ENCODE measurements around the gene GCDH. TPM values are rescaled to one million over a fixed set of nuclear protein-coding genes. Genes with fewer than 3 reads are reported as not detected.
A peak's percentile ranks its signal among the peaks of the same experiment; 100 is the strongest.

The GCDH gene
- total and polyA plus RNA-seq, 2 of the 8 experiments (the other 6 are each of a cell fraction or from before 2014, with no cell fraction given): 67.3 to 89.4 TPM

DNA sequence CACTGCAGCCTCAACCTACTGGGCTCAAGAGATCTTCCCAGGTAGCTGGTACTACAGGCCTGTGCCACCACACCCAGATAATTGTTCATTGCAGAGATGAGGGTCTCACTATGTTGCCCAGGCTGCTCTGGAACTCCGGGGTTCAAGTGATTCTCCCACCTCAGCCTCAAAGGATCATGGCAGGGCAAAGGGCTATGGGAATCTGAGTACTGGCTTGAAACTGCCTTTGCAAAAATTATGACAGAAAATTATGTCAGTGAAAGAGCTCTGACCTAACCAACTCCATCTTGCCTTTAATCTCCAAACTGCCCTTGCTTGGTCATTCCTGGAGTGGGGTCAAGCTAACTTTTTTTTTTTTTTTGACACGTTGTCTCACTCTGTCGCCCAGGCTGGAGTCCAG is 8.4 kb upstream of the GCDH start:
- no peaks in the 10 kb centered on the region for H4K20me1 ChIP-seq (replicated peaks in 1 of 2; ENCODE audit: control insufficient read depth in 1 of 2, insufficient read depth in 2 of 2, low read length in 2 of 2)
- WGBS, 2 experiments (ENCODE audit: extremely low coverage in 1 of 2, insufficient coverage in 1 of 2, insufficient read length in 1 of 2, insufficient replicate concordance in 2 of 2, low coverage in 1 of 2, low lambda C conversion rate in 2 of 2, missing lambda C conversion rate in 1 of 2): 94% methylated on average over 2 of the region's 3 CpGs; no CpG with 5 or more reads in 1 of the 2 experiments
- H2BK20ac ChIP-seq (ENCODE audit: low read length): no peak overlapping the region
- H4K8ac ChIP-seq (ENCODE audit: extremely low read depth, insufficient read depth, low read length): no peak overlapping the region; the same call in 1 of the 2 replicates
- ChIA-PET POLR2A (ENCODE audit: partially characterized antibody) (interaction anchor here (0.6 to 12.3 kb wide), 8 partner anchors 10 to 245 kb away, joined by 3 to 110 read pairs (median 4); partner anchors contain the start of gene GCDH), CTCF (ENCODE audit: partially characterized antibody) (interaction anchor here (1.1 to 1.7 kb wide), 5 partner anchors 33 to 122 kb away, joined by 3 to 7 read pairs (median 3); no protein-coding TSS in a partner anchor)
- H2BK12ac ChIP-seq (ENCODE audit: low read depth, low read length): 0 out of 2 replicates have a peak overlapping the region, but pooled peaks have one; percentile 4
- H3K18ac ChIP-seq (ENCODE audit: extremely low read depth, low read length): no peak overlapping the region
- no peak overlapping the region for H4K5ac ChIP-seq (ENCODE audit: insufficient read length, low read depth, low read length)
- H3K27ac ChIP-seq (ENCODE audit: low read depth, low read length): no peak overlapping the region
- H3K23ac ChIP-seq (ENCODE audit: insufficient read length): no peak overlapping the region
- no peak for DNase-seq (ENCODE audit: low read depth in 1 of 2, low spot score in 2 of 2)
- no peak overlapping the region for H3K14ac ChIP-seq (ENCODE audit: insufficient read length)
- peaks cover 0 to 7% (median 2%) of the 10 kb centered on the region in 4 experiments; a peak in 3 of 8 replicates for H3K36me3 ChIP-seq (ENCODE audit: control insufficient read depth in 2 of 4, insufficient read depth in 4 of 4, low read length in 3 of 4)
- H3K4ac ChIP-seq (replicated peaks; ENCODE audit: insufficient read length, low read depth, low read length): no peak overlapping the region
- no peak overlapping the region for H3K4me2 ChIP-seq (ENCODE audit: insufficient read depth in 1 of 2, low read depth in 2 of 2, low read length in 2 of 2)
- no peak overlapping the region for H3K56ac ChIP-seq (replicated peaks; ENCODE audit: insufficient read length, low read depth, low read length)
- no peak overlapping the region for H3K4me3 ChIP-seq (ENCODE audit: extremely low read depth in 1 of 4, insufficient read depth in 2 of 4, low read depth in 3 of 4, low read length in 4 of 4)
- no peaks in the 10 kb centered on the region for H3K79me1 ChIP-seq (ENCODE audit: low read depth, low read length)
- H4K91ac ChIP-seq (replicated peaks; ENCODE audit: insufficient read length, low read length): no peak overlapping the region
- peaks cover 0 to 7% (median 6%) of the 10 kb centered on the region in 4 experiments; a peak in 5 of 7 replicates for H3K4me1 ChIP-seq (replicated peaks in 1 of 4; ENCODE audit: control insufficient read depth in 3 of 4, insufficient read depth in 4 of 4, low read length in 3 of 4)
- H3K27me3 ChIP-seq (replicated peaks in 1 of 4; ENCODE audit: control insufficient read depth in 3 of 4, extremely low read depth in 1 of 4, insufficient read depth in 3 of 4, low read length in 3 of 4): peaks cover 0 to 9% (median 4%) of the 10 kb centered on the region in 4 experiments; a peak in 4 of 7 replicates
- no peak overlapping the region for H2BK120ac ChIP-seq (replicated peaks; ENCODE audit: low read depth, low read length)
- no peak overlapping the region for H2BK15ac ChIP-seq (ENCODE audit: low read length)
- H2AFZ ChIP-seq (ENCODE audit: low read length): no peak overlapping the region
- no peaks in the 10 kb centered on the region; a peak in 2 of 4 replicates for H3K9me3 ChIP-seq (ENCODE audit: insufficient read depth in 2 of 2, low read depth in 1 of 2, low read length in 1 of 2)
- 0 out of 2 replicates have a peak overlapping the region, but pooled peaks have one; percentile 30 for H2AK5ac ChIP-seq (ENCODE audit: low read depth, low read length)
- H3K23me2 ChIP-seq (ENCODE audit: low read depth, low read length): peaks cover 11% of the 10 kb centered on the region; the same call in 1 of the 2 replicates
- no peaks in the 10 kb centered on the region for H3K79me2 ChIP-seq (ENCODE audit: control insufficient read depth in 1 of 2, insufficient read depth in 2 of 2, low read length in 2 of 2)
- H2BK5ac ChIP-seq (ENCODE audit: low read depth, low read length): no peak overlapping the region
- H3K9ac ChIP-seq (replicated peaks in 1 of 4; ENCODE audit: extremely low read depth in 1 of 4, low read depth in 3 of 4, low read length in 3 of 4): no peak overlapping the region
- no peak for FAIRE-seq
- TF ChIP-seq HDAC6 (IDR thresholded peaks at IDR 0.05; ENCODE audit: low read depth, low read length) (no peak), FOSL1 (IDR thresholded peaks at IDR 0.05; ENCODE audit: insufficient read depth, low read depth, low read length) (no peak), CTCF (IDR thresholded peaks at IDR 0.05; ENCODE audit: control extremely low read depth in 1 of 3, insufficient read depth in 1 of 3, low read depth in 1 of 3, low read length in 3 of 3) (no peak), EZH2 (IDR thresholded peaks at IDR 0.05; ENCODE audit: low read depth, low read length, severe bottlenecking) (no peak), EP300 (IDR thresholded peaks at IDR 0.05; ENCODE audit: borderline replicate concordance in 1 of 2, low read depth in 2 of 2, low read length in 2 of 2) (no peak), SP2 (IDR thresholded peaks at IDR 0.05; ENCODE audit: low read length) (no peak), PHF8 (conservative IDR thresholded peaks at IDR 0.05; ENCODE audit: low read depth, low read length) (no peak), CBX5 (IDR thresholded peaks at IDR 0.05; ENCODE audit: low read depth, low read length) (no peak), NRF1 (IDR thresholded peaks at IDR 0.05; ENCODE audit: low read depth, low read length) (no peak)
